Fibroblast of villous mesenchyme (primary cell): Measurements from ENCODE around the gene ATP2C2. TPM values are rescaled to one million over a fixed set of nuclear protein-coding genes. Genes with fewer than 3 reads are reported as not detected.

Experiments used
- DNase-seq: peaks from one replicate; pipeline ENCODE4 v3.0.0-alpha.2; 2010; ENCODE audit warnings: low read depth
- H3K4me3 ChIP-seq: 2 replicates; pipeline ENCODE4 v1.5.1; 2011; ENCODE audit warnings: low read depth, mild to moderate bottlenecking, low read length
- total RNA-seq: library from RNA; depleted of rRNA; stranded (reverse); fragments of >200 nt; gene quantifications from 2 replicates; pipeline ENCODE4 v1.2.3, GENCODE V29; 2012
- TF ChIP-seq, protein P1 (sequence below): IDR thresholded peaks from 2 replicates; pipeline ENCODE4 v1.5.1; 2012; ENCODE audit warnings: low read depth, mild to moderate bottlenecking, low read length; ENCODE audit not compliant: insufficient read depth

The ATP2C2 gene
- total RNA-seq, 1 donor: not detected

DNA sequence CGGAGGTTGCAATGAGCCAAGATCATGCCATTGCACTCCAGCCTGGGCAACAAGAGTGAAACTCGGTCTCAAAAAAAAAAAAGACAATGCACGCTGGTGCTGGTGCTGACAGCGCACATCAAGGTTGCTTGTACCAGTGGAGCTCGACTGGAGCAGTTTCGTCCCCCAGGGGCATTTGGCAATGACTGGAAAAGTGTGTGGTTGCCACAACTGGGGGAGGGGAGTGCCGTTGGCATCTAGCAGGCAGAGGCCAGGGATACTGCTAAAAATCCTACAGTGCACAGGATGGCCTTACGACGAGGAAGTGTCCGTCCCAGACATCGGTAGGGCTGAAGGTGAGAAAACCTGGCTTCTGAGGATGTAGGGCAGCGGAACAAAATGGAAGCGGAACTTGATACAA is 133.7 kb downstream of the ATP2C2 start:
- no peak overlapping the region for H3K4me3 ChIP-seq
- TF ChIP-seq, protein P1, sequence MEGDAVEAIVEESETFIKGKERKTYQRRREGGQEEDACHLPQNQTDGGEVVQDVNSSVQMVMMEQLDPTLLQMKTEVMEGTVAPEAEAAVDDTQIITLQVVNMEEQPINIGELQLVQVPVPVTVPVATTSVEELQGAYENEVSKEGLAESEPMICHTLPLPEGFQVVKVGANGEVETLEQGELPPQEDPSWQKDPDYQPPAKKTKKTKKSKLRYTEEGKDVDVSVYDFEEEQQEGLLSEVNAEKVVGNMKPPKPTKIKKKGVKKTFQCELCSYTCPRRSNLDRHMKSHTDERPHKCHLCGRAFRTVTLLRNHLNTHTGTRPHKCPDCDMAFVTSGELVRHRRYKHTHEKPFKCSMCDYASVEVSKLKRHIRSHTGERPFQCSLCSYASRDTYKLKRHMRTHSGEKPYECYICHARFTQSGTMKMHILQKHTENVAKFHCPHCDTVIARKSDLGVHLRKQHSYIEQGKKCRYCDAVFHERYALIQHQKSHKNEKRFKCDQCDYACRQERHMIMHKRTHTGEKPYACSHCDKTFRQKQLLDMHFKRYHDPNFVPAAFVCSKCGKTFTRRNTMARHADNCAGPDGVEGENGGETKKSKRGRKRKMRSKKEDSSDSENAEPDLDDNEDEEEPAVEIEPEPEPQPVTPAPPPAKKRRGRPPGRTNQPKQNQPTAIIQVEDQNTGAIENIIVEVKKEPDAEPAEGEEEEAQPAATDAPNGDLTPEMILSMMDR: no peak
- DNase-seq: no peak

DNA sequence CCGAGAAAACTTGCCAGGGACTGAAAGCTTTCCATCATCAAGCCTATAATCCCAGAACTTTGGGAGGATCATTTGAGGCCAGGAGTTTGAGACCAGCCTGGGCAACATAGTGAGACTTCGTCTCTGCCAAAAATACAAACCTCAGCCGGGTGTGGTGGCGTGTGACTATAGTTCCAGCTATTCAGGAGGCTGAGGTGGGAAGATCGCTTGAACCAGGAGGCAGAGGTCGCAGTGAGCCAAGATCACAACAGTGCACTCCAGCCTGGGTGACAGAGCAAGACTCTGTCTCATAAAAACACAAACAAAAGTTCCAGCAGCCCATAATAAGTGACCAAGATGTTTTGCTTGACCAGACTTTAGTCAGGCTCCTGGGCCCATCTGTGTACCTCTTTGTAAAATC is 134.2 kb downstream of the ATP2C2 start:
- TF ChIP-seq, protein P1: no peak
- DNase-seq: no peak
- no peak overlapping the region for H3K4me3 ChIP-seq

DNA sequence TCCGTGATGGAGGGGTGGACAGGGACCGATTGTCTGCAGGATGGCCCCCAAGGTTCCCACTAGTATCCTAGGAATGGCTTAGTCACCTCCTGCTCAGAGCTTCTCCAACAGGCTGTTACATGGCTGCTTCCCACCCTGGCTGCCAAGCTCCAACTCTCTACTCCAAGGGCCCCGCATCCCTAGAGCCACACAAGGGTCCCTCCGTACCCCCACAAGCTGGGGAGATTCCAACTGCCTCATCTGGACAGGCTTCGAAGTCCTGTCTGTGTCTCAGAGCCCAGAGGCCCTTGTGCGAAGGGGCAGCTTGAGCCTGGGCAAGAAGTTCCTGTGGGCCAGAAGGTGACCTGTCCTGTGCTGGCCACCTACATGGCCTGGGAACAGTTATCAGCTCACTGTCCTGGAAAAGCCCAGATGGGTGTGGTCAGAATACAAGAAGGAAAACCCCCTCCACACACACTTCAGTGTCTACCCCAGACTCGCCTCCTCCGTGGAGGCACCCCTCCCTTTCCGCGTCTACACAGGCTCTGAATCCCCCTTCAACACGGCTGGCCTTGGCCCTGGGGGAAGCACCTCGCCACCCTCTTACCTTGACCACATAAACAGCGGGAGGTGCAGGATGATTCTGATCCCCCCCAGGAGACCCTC is 135.5 kb downstream of the ATP2C2 start:
- DNase-seq: no peak
- TF ChIP-seq, protein P1: no peak
- H3K4me3 ChIP-seq: peak overlapping the region; percentile 96

DNA sequence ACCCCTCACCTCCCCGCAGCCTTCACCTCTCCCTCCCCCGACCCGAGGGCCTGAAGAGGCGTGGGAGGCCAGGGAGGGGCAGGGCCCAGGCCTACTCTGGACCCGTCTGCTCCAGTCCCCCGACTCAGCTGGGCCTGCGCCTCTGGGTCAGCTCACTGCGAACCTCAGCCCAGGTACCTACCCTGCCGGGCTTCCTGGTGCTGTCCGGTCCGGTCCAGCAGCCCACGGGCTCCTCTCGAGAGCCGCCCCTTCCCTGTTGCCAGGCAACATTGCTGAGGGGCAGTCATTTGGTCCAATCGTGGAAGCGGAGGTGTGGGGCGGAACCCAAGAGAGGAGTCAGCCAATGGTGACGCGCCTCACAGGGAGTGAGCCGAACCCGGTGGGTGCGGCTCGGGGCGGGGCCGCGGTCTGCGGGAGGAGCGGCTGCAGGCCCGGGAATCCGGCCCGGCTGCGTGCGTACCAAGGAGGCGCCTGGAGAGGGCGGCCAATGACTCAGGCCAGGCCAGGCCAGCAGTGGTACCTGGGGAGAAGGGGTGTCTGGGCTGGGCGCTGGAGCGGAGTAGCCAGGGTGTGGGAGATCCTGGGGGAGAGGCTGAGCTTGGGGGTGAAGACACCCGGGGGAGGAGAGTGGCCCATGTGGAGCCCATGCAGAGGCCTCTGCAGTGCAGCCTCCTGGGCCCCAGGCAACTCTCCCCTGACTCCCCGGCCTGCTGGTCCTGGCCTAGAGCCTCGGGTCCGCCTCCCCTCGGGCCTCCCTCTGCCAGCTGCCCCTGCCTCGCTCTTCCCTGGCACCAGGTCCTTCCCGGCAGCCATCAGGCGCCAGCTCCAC is 136.3 kb downstream of the ATP2C2 start, which contains the start of gene MEAK7:
TSS of gene MEAK7 (minus strand) at position 240 of the 829 bp plus-strand sequence. CDS start 6,573 bp downstream, outside the sequence.
- peak within 1 kb of the TSS; percentile 96 for H3K4me3 ChIP-seq
- TF ChIP-seq, protein P1: peak; percentile 9
- peak; percentile 98 for DNase-seq

DNA sequence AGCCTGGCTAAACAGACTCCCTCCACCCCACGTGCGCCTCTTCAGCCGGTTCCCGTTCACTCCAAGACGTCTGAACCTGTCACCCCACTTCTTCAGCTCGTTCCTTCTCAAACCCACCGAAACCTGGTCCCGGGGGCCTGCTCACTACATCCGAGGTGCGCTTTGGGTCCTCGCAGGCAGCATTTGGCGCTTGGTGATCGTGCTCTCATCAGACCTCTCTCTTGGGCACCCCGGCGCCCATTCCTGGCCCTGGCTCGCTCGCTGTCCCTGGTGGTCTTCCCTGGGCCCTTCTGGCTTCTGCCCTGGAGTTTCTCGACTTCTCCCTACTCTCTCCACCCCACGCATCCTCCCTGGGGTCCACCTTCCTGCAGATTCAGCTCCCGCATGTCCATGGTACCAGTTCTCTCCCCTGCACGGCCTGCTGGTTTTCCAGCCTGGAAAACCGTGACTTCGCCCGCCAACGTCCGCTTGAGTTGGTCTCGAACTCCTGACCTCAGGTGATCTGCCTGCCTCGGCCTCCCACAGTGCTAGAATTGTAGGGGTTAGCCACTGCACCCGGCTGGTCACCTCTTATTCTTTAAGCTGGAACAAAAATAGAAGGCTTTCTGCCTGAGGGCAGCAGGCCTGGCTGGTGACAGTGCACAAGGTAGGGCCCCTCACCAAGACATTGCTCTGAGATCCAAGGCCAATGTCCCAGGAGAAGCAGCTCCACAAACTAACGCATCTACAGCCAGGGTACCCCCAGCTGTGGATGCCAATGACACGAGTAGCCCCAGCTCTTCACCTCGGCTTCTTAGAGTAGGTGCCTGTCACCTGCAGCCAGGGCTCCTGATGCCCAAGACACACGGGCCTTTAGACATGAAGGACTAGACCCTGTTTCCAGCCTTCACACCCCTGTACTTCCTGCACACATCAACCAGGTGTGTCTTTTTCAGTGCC is 137.2 kb downstream of the ATP2C2 start:
- TF ChIP-seq, protein P1: no peak
- H3K4me3 ChIP-seq: peak overlapping the region; percentile 96
- DNase-seq: no peak
